Ovary (tissue), 3 donors: ENCODE measurements around the gene MED15.

Experiments used
- CTCF ChIP-seq, 3 donors: fragments of 450-650 bp in 2 of 3; fragments of 200-600 bp in 1 of 3; IDR thresholded peaks; one replicate each; pipeline versions ENCODE4 v1.5.1 to v1.8.0; 2016 to 2022; ENCODE audit warnings: antibody characterized with exemption in 3 of 3, mild to moderate bottlenecking in 1 of 3
- POLR2A ChIP-seq: fragments of 450-650 bp; IDR thresholded peaks from one replicate; pipeline ENCODE4 v1.6.1; 2017; ENCODE audit warnings: antibody characterized with exemption, mild to moderate bottlenecking, moderate library complexity
- donor health status: DM: no; HTN: no; CAD: no.

- no peak for TF ChIP-seq CTCF (IDR thresholded peaks at IDR 0.05)
- no peak for TF ChIP-seq POLR2A
Observed at GRCh38 chr22:20524004-20524481, 16.6 kb downstream of the MED15 start.
